ENCODE data around the gene AGTR1.

AGTR1 gene

DNA sequence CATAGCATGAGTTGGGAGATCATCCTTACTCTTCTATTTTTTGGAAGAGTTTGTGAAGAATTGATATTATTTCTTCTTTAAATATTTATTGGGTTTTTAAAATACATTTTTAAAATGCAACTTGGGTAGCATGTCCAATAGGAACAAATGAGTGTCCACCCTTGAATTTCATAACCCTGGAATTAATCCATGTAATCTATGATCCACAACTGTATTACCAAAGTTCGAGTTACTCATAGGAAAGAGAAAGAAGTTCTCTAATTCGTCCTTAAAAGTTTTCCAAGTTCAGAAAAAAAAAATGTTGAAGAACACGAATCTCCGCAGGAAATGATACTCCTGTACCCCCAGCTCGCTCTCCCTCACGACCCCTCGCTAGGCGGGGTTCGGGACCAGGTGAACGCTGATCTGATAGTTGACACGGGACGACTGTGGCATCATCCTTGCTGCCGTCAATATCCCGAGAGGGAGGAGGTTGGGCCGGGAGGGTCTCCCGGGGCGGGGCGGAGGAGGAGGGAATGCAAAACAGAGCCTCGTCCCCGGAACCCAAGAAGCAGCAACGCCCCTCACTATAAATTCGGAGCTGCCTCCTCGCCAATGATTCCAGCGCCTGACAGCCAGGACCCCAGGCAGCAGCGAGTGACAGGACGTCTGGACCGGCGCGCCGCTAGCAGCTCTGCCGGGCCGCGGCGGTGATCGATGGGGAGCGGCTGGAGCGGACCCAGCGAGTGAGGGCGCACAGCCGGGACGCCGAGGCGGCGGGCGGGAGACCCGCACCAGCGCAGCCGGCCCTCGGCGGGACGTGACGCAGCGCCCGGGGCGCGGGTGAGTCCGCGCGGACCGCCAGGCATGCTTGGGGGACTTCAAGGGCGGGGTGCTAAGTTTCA is at the start of gene AGTR1:
Gene AGTR1 (plus strand): TSS at position 598 of the 884 bp plus-strand sequence. CDS start 43,133 bp downstream, outside the sequence.
- no peak for DNase-seq

DNA sequence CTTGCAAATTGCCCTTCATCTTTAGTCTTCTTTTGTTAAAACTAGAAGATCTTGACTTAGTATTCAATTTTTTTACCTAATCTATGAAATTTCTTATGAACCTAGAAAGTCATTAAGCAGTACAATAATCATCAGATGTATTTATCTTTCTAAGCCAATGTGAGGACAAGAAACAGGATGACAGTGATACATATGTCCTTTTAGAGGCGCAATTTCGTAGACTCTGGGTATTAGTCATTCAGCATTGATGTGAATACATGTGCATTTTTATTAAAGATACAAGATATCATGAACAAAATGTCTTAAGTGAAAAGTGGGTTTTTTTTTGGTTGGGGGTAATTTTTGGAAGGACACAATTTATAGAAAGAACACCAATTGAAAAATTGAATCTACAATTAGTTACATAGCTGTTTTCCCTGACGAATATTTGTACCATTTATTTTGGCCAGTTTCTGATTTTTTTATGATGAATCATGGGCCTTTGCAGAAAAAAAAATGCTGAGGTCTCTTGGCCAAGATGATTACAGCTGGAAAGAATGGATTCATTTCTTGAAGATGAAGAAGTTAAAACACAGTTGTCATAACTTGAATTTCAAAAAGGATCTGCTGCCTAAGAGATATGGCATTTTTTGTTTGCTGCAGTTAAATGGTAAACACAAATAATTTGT is 48.9 kb upstream of the AGTR1 start:
- no peak for DNase-seq

DNA sequence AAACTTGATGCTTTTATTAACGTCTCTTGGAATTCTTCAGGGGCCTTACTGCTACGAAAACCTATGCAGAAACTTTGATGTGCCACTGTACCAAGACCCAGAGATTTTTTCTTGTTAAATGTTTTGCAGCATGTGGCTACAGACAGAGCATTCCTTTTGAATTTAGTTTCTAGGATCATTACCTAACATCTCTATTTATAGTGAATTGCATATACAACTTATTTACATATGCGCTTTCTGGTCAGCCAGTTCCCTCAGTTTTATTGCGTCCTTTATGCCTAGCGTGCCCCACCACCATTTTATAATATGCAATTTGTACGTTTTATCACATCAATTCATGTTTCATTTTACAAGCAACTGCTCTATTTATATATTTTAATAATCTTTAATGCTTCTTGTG is 46.2 kb upstream of the AGTR1 start:
- DNase-seq: no peak

DNA sequence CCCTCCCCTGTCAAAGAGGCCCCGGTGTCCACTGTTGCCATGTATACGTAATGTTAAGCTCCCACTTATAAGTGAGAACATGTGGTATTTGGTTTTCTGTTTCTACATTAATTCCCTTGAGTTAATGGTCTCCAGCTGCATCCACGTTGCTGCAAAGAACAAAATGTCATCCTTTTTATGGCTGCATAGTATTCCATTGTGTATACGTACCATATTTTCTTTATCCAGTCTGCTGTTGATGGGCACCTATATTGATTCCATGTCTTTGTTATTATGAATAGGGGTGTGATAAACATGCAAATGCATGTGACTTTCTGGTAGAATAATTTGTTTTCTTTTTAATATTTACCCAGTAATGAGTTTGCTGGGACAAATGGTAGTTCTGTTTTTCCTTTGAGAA is 43.3 kb upstream of the AGTR1 start:
- no peak for DNase-seq

DNA sequence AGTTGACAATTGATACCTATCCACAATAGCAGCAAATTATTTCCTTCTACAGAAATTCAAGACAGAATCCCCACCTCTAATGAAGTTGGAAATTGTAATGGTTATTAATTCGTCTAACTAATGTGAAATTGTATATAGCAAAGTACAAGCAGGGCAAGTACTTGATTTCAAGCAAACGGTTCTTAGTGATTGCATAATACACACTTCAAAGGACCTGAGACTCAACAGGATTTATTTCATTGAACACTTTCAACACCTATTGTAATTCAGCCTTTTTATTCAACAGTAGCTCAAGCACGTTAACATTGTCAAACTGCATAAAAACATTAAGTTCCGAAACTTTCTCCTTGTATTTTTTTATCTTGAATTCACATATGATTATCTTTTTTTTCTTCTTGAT is 40.2 kb upstream of the AGTR1 start:
- no peak for DNase-seq

DNA sequence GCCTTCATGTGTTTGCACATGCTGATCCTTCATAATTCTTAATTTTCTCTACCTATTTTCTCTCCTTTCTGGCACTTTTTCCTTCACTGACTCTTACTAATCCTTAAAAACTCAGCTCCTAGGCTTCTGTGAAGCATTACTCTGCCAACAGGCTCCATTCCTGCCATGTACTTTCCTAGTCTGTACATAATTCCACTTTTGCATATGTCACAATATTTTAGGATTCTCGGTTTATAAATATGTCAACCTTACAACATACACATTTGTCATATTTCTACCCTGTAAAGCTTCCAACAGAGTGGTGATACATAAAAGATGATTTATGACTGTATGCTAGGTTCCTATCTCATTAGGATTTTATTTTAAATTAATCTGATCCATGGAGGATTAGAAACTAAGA is 38.2 kb upstream of the AGTR1 start:
- no peak for DNase-seq

DNA sequence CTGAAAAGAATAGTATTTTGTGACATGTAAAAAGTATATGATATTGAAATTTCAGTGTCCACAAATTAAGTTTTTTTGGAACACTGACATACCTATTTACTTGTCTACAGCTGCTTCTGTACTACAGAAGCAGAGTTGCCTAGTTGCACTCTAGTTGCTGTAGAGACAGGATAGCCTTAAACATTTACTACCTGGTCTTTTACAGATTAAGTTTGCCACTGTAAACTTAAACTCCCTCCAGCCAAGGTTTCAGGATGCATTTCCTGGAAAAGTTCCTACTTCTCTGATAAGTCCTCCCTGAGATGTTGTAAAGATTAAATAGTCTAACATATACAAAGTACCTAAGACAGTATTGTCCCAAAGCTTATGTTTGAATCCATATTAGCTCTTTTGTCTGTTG is 17.4 kb upstream of the AGTR1 start:
- no peak for DNase-seq

DNA sequence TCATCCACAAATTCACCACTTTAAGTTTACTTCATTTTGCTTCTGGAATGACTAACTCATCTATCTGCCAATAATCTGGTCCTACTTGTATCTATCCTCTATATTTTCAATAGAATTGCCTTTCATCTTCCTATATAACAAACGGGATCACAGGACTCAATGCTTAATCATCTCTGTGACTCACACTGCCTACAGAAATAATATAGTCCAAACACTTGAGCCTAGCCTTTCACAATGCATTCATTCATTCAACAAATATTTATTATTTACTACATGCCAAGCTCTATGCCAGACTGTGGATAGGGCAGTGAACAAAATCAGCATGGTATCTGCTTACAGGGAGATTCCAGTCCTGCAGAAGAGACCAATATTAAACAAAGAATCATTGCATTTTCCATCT is 16.6 kb upstream of the AGTR1 start:
- DNase-seq: no peak

DNA sequence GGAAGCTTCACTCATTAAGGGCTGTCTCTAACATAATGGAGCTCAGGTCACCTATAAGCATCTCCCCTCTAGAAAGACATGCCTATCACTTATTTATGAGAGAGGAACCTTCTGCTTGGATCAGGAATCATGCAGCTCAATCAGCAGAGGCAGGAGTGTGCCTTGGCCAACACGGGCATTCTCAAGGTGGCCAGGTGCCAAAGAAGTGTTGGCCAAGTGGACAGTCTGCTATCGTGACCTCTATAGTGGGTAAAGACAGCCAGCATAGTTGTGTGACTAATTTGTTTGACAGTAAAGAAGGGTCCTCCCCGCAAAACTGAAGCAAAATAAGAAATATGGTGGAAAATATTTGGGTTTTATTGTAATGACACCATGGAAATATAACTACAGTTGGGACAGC is 14.7 kb upstream of the AGTR1 start:
- DNase-seq: no peak

DNA sequence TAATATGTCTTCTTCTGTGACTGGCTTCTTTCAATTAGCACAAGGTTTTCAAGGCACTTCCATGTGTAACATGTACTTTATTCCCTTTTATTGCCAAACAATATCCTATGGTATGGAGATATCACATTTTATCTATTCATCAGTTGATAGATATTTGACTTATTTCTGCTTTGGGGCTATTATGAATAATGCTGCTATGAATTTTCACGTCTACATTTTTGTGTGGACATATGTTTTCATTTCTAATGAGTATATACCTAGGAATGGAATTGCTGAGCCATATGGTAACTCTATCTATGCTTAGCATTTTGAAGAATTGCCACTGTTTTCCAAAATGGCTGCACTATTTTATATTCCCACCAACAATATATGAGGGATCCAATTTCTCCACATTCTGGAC is 3.6 kb upstream of the AGTR1 start:
- DNase-seq: no peak

DNA sequence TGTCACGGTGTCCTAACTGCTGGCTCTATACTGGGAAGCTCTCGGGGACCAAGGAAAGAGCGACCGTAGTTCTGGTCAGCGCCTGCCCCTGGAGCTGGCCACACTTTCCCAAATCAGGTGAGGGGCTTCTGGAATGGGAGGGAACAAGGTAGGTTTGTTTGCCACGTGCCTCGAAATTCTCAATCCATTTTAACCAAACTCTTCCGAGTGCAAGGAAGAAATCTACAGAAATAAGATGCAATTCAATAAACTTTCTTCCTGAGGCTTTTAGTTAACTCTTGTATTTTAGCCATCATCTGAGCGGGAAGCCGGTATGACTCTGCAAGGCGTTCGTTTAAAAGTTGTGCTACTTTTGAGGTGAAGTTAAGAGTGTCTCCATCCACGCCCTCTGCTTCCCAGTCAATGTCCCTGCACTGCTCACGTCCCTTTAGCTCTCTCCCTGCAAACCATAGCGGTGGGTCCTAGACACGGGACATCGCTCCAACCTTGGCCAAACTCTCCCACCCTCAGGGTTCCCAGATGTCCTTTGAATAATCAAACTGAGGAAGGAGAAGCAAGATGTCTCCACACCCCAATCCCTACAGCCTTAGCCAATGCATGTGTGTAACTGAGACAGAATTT is 597 bp downstream of the AGTR1 start:
- DNase-seq: no peak

DNA sequence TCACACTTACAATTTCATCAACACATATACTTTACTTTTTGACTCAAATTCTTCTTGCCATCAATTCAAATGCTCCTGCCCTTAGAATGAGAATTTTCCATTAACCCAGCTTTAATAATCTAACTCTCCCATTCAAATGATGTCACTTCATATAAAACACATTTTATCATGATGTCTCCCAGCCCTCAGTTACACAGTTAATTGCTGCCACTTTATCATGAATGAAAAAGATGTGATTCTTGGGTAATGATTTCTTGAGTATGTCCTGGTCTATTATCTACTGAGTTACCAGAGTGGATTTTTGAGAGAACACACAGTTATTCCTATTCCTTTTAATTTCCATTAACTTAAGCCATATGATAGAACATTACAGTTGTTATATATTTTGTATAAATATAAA is 7.6 kb downstream of the AGTR1 start:
- DNase-seq: no peak

DNA sequence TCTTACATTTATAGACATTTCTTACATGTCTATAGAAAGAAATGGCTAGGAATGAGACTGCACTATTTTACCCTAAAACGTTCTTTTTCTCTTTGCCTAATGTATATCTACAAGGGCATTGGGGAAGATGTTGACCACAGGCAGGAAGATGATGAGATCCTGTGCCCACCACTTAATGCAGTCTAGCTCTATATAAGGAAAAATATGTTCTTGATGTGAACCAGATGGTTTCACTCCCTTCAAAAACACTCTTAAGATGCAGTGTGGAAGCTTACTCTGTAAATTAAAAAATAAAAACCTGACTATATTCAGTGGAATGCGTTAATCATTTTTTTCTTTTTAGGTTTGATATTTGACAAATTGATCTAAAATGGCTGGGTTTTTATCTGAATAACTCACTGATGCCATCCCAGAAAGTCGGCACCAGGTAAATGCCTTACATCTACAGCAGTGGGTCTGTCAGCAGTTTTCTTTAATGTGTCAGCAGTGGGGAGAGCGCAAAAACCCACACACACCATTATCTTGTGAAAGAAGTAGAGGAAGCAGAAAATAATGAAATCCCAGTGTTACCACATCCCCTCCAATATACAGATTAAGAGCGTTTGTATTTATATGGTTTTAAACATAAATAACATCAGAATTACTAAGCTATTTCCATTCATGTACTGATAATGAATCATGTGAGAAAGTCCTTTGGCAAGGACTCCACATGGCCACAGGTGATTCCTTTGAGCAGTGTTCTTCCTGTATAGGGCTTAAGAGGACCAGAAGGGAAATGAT is 10.1 kb downstream of the AGTR1 start:
- DNase-seq: no peak

DNA sequence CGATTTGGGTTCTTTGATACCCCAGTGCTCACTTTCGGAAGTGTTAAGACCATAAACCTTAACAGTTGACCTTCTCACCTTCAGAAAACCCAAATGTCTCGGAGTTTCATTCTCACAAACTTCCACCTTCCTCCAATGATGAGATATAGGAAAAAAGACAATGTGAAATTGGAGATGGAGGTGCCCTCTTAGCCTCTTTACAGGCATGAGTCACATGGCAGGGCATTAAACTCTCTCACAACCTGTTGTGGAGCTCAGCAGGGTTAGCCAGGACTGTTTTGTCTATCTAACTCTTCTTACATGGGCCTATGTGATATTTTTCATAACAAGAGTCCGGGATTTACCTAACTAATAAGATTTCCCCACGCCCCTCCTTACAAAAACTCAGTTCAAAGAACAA is 10.7 kb downstream of the AGTR1 start:
- DNase-seq: no peak

DNA sequence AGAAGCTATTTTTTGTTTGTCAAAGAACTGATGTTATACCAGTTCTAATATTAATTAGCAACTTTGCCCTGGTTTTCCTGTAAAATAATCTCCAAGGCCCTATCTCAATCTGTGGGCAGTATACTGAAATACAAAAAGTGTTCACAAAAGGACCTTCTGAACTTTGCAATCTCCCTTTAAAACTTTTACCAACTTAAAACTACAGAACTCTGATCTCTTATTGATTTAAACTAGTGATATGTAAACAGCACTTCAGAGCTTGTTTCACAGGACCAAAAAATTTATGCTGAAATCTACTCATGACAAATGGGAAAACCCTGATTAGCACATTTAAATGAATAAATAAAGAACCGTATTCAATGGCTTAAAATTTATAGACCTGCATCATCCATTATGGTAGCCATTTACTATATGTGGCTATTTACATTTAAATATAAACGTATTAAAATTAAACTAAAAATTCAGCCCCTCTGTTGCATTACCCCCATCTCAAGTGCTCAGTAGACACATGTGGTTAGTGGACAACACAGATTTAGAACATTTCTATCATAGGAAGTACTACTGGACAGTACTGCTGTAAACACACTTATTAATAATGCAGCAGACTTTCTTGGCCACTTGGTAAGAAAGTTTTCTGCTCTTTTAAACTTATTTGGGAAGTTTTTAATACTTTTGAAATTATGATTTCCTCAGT is 12.0 kb downstream of the AGTR1 start:
- DNase-seq: no peak

DNA sequence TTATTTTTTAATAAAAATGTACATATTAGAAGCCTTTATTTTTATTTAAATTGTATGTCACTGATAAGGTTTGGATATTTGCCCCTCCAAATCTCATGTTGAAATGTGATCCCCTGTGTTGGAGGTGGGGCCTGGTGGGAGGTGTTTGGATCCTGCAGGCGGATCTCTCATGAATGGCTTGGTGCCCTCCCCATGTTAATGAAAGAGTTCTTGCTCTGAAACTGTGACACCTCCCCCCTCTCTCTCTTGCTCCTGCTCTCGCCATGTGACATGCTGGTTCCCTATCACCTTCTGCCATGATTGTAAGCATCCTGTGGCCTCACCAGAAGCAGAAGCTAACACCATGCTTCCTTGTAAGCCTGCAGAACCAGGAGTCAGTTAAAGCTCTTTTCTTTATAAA is 13.0 kb downstream of the AGTR1 start:
- DNase-seq: no peak

DNA sequence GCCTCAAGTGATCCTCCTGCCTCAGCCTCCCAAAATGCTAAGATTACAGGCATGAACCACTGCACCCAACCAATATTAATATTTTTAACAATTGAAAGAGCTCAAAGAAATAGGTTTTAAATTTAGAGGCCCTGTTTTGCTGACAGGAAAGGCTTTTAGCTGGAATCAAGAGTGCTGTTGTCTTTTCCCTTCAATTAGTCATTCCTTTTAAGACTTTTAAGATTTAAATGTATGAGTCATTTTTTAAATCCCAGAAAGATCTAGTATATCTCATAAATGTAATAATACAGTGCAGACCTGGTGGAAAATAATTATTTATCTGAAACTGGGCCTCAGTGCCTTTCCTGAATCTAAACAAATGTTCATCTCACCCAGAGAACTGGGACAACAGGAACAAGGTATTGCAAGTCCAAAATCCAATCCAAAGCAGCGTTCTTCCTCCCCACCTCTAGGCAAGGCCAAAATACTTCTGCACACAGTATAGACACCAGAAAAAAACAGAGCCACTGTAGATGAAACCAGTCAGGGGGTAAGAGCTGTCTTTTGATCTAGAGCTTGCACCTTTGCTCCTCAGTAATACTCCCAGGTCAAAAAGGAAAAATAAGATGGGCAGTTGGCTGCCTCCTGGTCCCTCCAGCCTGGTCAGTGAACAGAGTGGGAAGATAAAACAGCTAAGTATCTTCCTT is 14.4 kb downstream of the AGTR1 start:
- no peak for DNase-seq

DNA sequence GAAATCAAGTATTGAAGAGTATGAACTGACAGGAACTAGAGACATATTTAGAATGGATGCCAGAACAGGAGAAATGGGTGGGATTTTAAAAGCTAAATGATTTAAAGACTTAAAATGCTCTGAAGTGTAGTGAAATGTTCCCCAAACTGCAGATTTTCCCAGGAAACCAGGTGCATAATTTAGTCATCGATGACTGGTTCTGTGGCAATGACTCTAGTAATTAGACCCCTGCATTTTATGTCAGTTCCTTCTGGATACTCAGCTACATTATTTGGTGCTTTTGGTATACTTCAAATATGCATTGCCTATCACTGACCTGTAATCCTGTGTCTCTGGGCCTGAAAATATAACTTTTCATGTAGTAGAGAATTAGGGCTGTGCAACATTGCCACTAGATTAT is 16.8 kb downstream of the AGTR1 start:
- no peak for DNase-seq

DNA sequence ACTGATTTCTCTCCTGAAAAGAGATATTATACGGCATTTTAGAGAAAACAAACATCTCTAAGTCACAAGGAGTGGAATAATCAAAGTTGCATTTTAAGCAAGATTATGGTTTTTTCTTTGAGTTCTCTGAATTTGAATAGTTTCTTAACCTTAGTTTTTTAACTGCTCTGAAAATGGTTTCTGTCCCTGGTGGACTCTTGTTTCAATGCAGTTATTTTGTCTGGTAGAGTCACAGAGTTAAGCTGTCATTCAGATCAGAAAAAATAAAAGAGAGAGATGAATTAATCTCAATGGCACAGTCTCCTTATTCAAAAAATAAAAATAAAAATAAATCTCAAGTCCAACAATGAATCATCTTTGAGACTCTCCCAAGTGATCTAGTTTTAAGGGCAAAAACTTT is 19.0 kb downstream of the AGTR1 start:
- DNase-seq: no peak

DNA sequence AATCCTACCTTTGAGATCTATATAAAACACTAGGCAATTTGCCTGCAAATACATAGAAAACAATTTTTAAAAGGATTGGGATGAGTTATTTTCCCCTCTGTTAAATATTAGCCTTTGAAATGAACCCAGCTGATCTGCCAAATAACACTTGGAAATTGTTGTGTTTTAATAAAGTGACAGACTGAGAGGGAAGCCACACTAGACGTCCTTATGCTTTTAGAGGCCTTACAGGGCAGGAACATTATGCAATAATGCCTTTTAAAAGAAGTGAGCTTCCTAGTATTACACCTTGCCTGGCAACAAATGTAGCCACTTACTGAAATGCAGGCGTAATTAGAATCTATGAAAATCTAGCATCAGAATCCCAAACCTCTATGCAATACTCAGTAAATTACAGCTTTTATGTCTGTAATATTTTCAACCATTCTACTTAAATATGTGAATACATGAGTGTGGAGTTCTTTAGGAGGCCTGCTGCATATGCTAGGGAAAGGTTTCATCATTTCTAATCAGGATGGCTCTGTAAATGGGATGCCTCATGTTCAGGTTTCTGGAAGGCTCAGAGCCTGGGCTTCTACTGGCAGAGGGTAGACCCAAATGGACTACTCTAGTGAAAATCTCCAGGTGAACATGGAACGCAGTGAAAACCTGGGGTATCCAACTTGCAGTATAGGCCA is 20.3 kb downstream of the AGTR1 start:
- DNase-seq: no peak

Data from CD4-positive, alpha-beta T cell treated with Interleukin-1 beta for 1 hour (primary cell).